K562 (cell line): ENCODE data around the gene LPIN2.

ENCODE experiments used
- CEBPG ChIP-seq, 3 experiments: fragments of 200-800 bp in 1 of 3; sonication (Bioruptor generic) in 1 of 3; sonication (generic) in 1 of 3; formaldehyde crosslinking in 1 of 3; IDR thresholded peaks in 2 of 3; conservative IDR thresholded peaks in 1 of 3; 2 replicates each; pipeline versions ENCODE4 v1.6.1 to v1.8.0; 2016 to 2022; ENCODE audit warnings: missing compliant biosample characterization in 2 of 3, missing genetic modification characterization in 2 of 3, mild to moderate bottlenecking in 1 of 3, missing genetic modification reagents in 1 of 3
- GTF2F1 ChIP-seq: IDR thresholded peaks from 2 replicates; pipeline ENCODE4 v1.6.1; 2011; ENCODE audit warnings: low read depth, low read length, improper control_type of control experiment
- KDM4B ChIP-seq, 2 experiments: fragments of 450-650 bp in 1 of 2; sonication (generic) in 1 of 2; IDR thresholded peaks; 2 replicates each; pipeline ENCODE4 v1.6.1; 2016 to 2017; ENCODE audit warnings: borderline replicate concordance in 2 of 2, antibody characterized with exemption in 1 of 2, low read depth in 1 of 2, mild to moderate bottlenecking in 1 of 2
- MAFG ChIP-seq: fragments of 450-650 bp; conservative IDR thresholded peaks from 2 replicates; pipeline ENCODE4 v1.6.1; 2016; ENCODE audit warnings: missing genetic modification characterization, missing compliant biosample characterization
- RAD21 ChIP-seq, 2 experiments: fragments of 250-450 bp in 1 of 2; fragments of 450-650 bp in 1 of 2; sonication (Bioruptor Pico) in 1 of 2; formaldehyde crosslinking in 1 of 2; IDR thresholded peaks in 1 of 2; conservative IDR thresholded peaks in 1 of 2; 2 replicates each; pipeline versions ENCODE4 v1.4.0 to v1.8.0; 2020 to 2022; ENCODE audit warnings: mild to moderate bottlenecking in 2 of 2, moderate library complexity in 1 of 2
- ZC3H4 ChIP-seq: sonication (generic); formaldehyde crosslinking; IDR thresholded peaks from 2 replicates; pipeline ENCODE4 v1.9.0; 2021; ENCODE audit warnings: missing genetic modification reagents, borderline replicate concordance
- ZNF395 ChIP-seq: fragments of 200-800 bp; sonication (Bioruptor generic); IDR thresholded peaks from 2 replicates; pipeline ENCODE4 v1.6.1; 2017; ENCODE audit warnings: missing genetic modification characterization, missing compliant biosample characterization
- ZNF644 ChIP-seq: fragments of 200-800 bp; sonication (Bioruptor generic); IDR thresholded peaks from 2 replicates; pipeline ENCODE4 v1.6.1; 2016; ENCODE audit warnings: low read depth, missing genetic modification characterization, missing compliant biosample characterization

- TF ChIP-seq ZNF395 (CRISPR knock-in tag) (no peak), MAFG (tag) (no peak), KDM4B (IDR thresholded peaks at IDR 0.05; ENCODE audit: borderline replicate concordance in 2 of 2, low read depth in 1 of 2) (no peak), CEBPG (CRISPR knock-in tag; IDR thresholded peaks at IDR 0.05) (no peak), CEBPG (tag; conservative IDR thresholded peaks at IDR 0.05 in 1 of 2, IDR thresholded peaks at IDR 0.05 in 1 of 2) (peak in 1 of 2 experiments; percentile 60; a peak in 2 of 4 replicates), GTF2F1 (no peak), ZC3H4 (CRISPR knock-in tag) (no peak), RAD21 (CRISPR knock-in tag; conservative IDR thresholded peaks at IDR 0.05 in 1 of 2, IDR thresholded peaks at IDR 0.05 in 1 of 2) (no peak), ZNF644 (tag) (no peak)
Measured at GRCh38 chr18:2970772-2971659, 41.9 kb downstream of the LPIN2 start.
